ENCODE measurements around the gene FCGR3A.
"Not testable (repeated sequence)": the region's sequence is repeated elsewhere in the genome, so short reads cannot be mapped to it uniquely, and the experiment has no call there.

FCGR3A gene

GRCh38 chr1:161556990-161557389 is 7.4 kb upstream of the FCGR3A start:
- not testable (repeated sequence) for DNase-seq (ENCODE audit: low read depth in 2 of 2)

GRCh38 chr1:161556143-161556542 is 6.5 kb upstream of the FCGR3A start:
- DNase-seq (ENCODE audit: low read depth in 2 of 2) = not testable (repeated sequence)

- DNase-seq (ENCODE audit: low read depth in 2 of 2) = not testable (repeated sequence)
Observed at GRCh38 chr1:161554815-161555417, 5.3 kb upstream of the FCGR3A start.

DNA sequence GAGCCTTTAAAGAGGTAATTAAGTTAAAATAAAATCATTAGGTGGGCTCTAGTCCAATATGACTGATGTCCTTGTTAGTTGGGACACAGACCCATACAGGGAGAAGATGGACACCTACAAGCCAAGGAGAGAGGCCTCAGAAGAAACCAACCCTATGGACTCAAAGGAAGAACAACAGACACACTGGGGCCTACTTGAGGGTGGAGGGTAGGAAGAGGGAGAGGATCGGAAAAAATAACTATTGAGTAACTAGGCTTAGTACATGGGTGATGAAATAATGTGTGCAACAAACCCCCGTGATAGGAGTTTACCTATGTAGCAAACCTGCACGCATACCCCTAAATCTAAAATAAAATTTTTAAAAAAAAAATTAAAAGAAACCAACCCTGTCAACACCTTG is 4.7 kb upstream of the FCGR3A start:
- DNase-seq (ENCODE audit: low read depth in 2 of 2) = not testable (repeated sequence)

DNA sequence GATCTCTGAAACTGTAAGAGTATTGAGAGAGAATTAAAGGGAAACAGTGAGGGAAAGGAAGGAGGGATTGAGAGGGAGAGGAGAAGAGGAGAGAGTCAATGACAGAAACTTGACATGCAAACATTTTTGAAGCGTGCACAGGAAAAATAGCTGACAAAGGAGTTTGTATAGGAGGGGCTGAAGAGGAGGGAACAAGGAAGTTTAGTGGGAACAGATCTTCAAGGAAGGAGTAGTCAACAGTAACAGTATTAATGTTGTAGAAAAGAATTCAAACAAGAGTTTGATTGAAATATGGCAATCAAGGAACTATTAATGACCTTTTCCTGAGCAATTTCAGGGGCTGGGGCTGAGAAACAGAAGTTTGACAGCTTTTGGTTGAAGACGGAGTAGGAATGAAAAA is 4.0 kb upstream of the FCGR3A start:
- not testable (repeated sequence) for DNase-seq (ENCODE audit: low read depth in 2 of 2)

GRCh38 chr1:161550942-161551341 is 1.3 kb upstream of the FCGR3A start:
- not testable (repeated sequence) for DNase-seq (ENCODE audit: low read depth in 2 of 2)

DNA sequence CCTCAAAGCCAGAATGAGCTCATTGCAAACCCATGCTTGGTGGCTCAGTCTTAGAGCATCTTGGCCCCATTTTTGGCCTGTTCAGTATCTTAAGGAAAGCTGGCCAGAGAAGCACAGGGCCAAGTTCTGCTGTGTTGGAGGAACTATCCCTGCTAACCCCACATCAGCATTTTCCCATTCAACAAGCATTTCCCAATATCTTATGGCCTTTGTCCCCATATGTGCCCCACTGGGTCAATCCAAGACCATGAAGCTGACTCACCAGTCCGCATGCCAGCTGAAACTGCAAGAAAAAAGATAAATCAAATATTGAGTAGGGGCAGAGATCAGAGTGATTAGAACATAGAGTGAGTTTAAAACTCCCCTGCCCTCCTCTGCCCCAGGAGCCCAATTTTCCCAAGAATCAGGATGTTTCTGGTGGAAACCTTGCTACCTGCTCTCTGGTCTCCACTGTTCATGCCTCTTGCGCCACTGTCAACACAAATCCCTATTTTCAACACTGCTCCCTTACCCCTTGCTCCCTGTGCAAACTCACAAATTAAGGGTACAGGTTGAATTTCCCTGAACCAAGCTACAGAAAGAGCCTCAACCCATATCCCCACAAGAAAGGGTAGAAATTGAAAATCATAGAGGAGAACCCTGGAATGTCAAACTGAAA is 740 bp downstream of the FCGR3A start:
- DNase-seq (ENCODE audit: low read depth in 2 of 2) = not testable (repeated sequence)

DNA sequence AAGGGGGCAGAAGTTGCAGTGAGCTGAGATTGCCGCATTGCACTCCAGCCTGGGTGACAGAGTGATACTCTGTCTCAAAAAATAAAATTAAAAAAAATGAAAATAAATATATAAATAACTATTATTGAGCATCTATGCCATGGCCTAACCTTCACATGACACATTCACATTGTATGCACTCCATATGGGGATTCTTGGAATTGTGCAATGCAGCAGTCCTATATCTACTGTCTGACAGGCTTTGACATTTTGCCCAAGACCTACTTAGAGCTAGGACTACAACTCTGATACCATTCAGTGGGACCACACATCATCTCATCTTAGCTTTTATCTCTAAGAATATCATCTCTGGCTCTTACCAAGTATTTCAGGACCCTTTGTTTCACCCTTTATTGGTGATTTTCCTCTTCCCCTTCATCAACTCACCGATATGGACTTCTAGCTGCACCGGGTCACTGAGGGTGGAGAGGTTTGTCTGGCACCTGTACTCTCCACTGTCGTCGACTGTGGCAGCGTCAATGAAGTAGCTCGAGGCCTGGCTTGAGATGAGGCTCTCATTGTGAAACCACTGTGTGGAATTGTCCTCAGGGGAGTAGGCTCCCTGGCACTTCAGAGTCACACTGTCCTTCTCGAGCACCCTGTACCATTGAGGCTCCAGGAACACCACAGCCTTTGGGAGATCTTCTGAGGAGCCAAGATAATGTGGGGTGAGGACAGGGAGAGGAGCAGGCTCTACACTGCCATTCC is 1.4 kb downstream of the FCGR3A start:
- not testable (repeated sequence) for DNase-seq (ENCODE audit: low read depth in 2 of 2)

GRCh38 chr1:161545005-161545731 is 4.5 kb downstream of the FCGR3A start:
- DNase-seq (ENCODE audit: low read depth in 2 of 2) = not testable (repeated sequence)

DNA sequence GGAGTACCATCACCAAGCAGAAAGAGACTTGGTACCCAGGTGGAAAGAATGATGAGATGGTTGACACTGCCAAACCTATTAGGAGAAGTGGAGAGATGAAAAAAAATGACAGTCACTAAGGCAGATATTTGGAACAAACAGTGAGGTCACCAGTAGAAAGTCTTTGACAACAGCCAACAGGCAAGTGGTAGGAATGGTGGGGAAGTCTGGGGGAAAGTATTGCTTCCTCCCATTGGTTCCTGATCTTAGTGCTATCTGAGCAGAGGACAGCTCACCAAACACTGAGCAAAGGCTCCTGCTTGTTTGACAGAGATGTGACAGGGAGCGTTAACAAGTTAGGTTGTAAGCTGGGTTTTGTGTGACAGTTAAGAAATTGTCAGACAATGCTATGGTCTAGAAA is 6.5 kb downstream of the FCGR3A start:
- DNase-seq (ENCODE audit: low read depth in 2 of 2) = not testable (repeated sequence)

GRCh38 chr1:161542091-161542559 is 7.5 kb downstream of the FCGR3A start:
- not testable (repeated sequence) for DNase-seq (ENCODE audit: low read depth in 2 of 2)

DNA sequence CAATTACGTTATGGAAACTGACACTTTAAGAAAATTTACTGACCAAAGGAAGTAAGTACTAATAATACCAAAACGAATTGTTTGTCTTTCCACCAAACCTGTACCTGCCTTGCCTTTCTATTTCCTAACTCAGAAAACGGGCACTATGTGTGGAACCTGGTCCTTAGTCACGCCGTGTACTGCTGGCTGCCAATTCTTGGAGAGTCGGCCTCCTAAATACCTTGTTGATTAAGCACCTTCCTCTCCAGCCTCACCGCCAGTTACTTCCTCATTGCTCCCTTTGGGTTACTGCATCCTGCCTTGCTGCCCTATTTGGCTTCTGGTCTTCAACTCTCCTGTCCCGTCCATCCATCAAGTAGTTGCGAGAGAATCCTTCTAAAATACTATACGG is 9.1 kb downstream of the FCGR3A start:
- DNase-seq (ENCODE audit: low read depth in 2 of 2) = not testable (repeated sequence)

GRCh38 chr1:161539731-161540569 is 9.7 kb downstream of the FCGR3A start:
- DNase-seq (ENCODE audit: low read depth in 2 of 2) = peak; percentile 85 to 90

GRCh38 chr1:161538925-161539479 is 10.6 kb downstream of the FCGR3A start:
- not testable (repeated sequence) for DNase-seq (ENCODE audit: low read depth in 2 of 2)

DNA sequence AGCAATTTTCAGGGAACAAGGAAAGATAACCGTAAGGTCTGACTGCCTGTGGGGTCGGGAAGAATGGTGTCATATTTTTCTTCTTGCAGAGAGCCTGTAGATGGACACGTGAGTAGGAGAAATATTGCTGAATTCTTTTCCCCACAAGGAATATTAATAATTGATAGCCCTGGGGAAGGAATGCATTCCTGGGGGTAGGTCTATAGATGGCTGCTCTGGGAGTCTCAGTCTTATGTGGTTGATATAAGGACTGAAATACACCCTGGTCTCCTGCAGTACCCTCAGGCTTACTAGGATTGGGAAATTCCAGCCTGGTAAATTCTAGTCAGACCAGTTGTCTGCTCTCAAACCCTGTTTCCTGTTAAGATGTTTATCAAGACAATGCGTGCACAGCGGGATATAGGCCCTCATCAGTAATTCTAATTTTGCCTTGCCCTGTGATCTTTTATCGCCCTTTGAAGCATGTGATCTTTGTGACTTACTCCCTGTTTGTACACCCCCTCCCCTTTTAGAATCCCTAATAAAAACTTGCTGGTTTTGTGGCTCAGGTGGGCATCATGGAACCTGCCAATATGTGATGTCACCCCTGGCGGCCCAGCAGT is 12.4 kb downstream of the FCGR3A start:
- not testable (repeated sequence) for DNase-seq (ENCODE audit: low read depth in 2 of 2)

DNA sequence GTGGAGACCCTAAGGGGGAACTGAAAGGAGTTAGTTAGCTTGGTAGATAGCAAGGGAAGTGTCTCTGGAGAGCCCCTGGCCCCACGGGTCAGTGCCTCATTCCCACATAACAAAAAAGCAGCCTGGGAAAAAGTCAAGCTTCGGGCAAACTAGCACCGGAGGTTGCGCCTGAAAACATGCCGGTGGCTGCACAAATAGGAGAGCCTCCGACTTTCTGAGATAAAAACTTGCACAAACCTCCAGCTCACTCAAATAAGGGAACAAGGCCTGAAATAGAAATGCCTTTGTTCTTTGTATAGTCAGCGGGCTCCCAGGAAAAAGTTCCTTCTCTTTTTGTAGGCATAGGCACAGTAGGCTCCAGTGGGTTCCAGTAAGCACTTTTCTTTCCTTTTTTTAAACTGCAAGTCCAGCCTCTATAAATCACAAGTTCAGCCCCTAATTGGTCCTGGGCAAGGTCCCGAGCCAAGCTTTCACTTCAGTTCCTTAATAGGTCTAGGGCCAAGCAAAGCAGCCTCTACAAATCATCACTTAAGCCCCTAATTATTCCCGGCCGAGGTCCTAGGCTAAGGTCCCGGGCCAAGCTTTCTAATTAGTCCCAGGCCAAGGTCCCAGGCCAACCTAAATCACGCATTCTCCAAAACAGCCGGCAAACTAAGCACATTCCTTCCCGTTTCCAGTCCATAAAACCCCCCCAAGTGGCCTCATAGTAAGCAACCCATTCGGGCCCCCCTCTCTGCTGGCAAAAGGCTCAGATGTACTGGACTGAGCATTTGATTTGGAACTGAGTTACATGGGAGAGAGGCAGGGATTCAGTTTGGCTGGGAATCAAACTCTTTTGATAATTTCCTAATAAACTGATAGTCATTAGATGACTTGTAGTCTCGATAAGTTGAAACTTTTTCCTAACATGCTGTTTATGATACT is 16.7 kb downstream of the FCGR3A start:
- DNase-seq (ENCODE audit: low read depth in 2 of 2) = not testable (repeated sequence)

- no peak for DNase-seq (ENCODE audit: low read depth in 2 of 2)
Observed at GRCh38 chr1:161531986-161532643, 17.5 kb downstream of the FCGR3A start.
